B cell (primary cell): ENCODE results near the gene INKA2. TPM values are rescaled to one million over a fixed set of nuclear protein-coding genes. Genes with fewer than 3 reads are reported as not detected.

ENCODE experiments used
- ATAC-seq: fragments of 200-7000 bp; cut with Tn5 transposase; one replicate; pipeline ENCODE4 v1.10.0; 2021; ENCODE audit warnings: low read depth, mild to moderate bottlenecking, moderate number of reproducible peaks, moderate library complexity
- CTCF ChIA-PET: fragments of 350-600 bp; sonication (Branson Sonifier 250); formaldehyde crosslinking; loops from one replicate; lab custom pipeline; 2021; ENCODE audit warnings: antibody characterized with exemption, inconsistent platforms; lab: Charles Lee
- POLR2A ChIA-PET: fragments of 350-600 bp; sonication (Branson Sonifier 250); formaldehyde crosslinking; loops from one replicate; lab custom pipeline; 2021; ENCODE audit warnings: antibody characterized with exemption; lab: Charles Lee
- DNase-seq: peaks from one replicate; pipeline ENCODE4 v3.0.0; 2013
- H2AFZ ChIP-seq: 2 replicates; pipeline ENCODE4 v1.6.1; 2012; ENCODE audit warnings: mild to moderate bottlenecking, low read depth, low read length; ENCODE audit not compliant: insufficient read depth, poor library complexity, severe bottlenecking
- H3K27ac ChIP-seq, 2 donors: 1 replicate in 1 of 2; 2 replicates in 1 of 2; pipeline ENCODE4 v1.5.1; 2012 to 2013; ENCODE audit warnings: low read length in 2 of 2, mild to moderate bottlenecking in 2 of 2, moderate library complexity in 1 of 2
- H3K27me3 ChIP-seq, 4 experiments: fragments of 200-600 bp in 1 of 4; sonication (generic) in 1 of 4; replicated peaks in 1 of 4; 1 replicate in 2 of 4; 2 replicates in 2 of 4; pipeline versions ENCODE4 v1.6.1 to v1.7.0; 2013 to 2016; ENCODE audit warnings: low read length in 3 of 4, mild to moderate bottlenecking in 2 of 4, mixed read lengths in 1 of 4, moderate library complexity in 1 of 4; ENCODE audit not compliant: insufficient read depth in 4 of 4, control insufficient read depth in 3 of 4; ENCODE audit errors: control extremely low read depth in 1 of 4
- H3K36me3 ChIP-seq, 2 experiments: replicated peaks in 1 of 2; 1 replicate in 1 of 2; 2 replicates in 1 of 2; pipeline versions ENCODE4 v1.6.1 to v1.7.1; 2013; ENCODE audit warnings: low read length in 1 of 2; ENCODE audit not compliant: insufficient read depth in 2 of 2, control insufficient read depth in 1 of 2; ENCODE audit errors: control extremely low read depth in 1 of 2, extremely low read depth in 1 of 2
- H3K4me1 ChIP-seq, 2 donors: fragments of 200-600 bp in 1 of 2; sonication (generic) in 1 of 2; 1 replicate in 1 of 2; 2 replicates in 1 of 2; pipeline versions ENCODE4 v1.5.1 to v1.6.1; 2013 to 2017; ENCODE audit warnings: low read length in 2 of 2; ENCODE audit not compliant: control insufficient read depth in 2 of 2, insufficient read depth in 2 of 2
- H3K4me2 ChIP-seq: replicated peaks from 2 replicates; pipeline ENCODE3; 2012; ENCODE audit warnings: mild to moderate bottlenecking, low read depth, low read length; ENCODE audit not compliant: poor library complexity, severe bottlenecking
- H3K4me3 ChIP-seq, 5 experiments: fragments of 200-600 bp in 1 of 5; sonication (generic) in 1 of 5; 1 replicate in 3 of 5; 2 replicates in 2 of 5; pipeline versions ENCODE4 v1.5.1 to v1.7.0; 2011 to 2016; ENCODE audit warnings: low read length in 4 of 5, mild to moderate bottlenecking in 4 of 5, low read depth in 2 of 5, control low read depth in 1 of 5, moderate library complexity in 1 of 5; ENCODE audit not compliant: insufficient read depth in 1 of 5; ENCODE audit errors: control extremely low read depth in 1 of 5, extremely low read depth in 1 of 5
- H3K79me2 ChIP-seq: fragments of 200-600 bp; sonication (generic); one replicate; pipeline ENCODE4 v1.6.0; 2016; ENCODE audit warnings: low read length; ENCODE audit not compliant: control insufficient read depth, insufficient read depth
- H3K9ac ChIP-seq: fragments of 200-600 bp; sonication (generic); 2 replicates; pipeline ENCODE4 v1.6.1; 2017; ENCODE audit warnings: mild to moderate bottlenecking, low read length, moderate library complexity
- H3K9me3 ChIP-seq, 3 donors: one replicate each; pipeline versions ENCODE4 v1.6.1 to v1.7.1; 2013; ENCODE audit warnings: low read length in 2 of 3; ENCODE audit not compliant: control insufficient read depth in 2 of 3, insufficient read depth in 1 of 3; ENCODE audit errors: control extremely low read depth in 1 of 3
- H4K20me1 ChIP-seq: 2 replicates; pipeline ENCODE4 v1.6.0; 2012; ENCODE audit warnings: mild to moderate bottlenecking, low read length; ENCODE audit not compliant: insufficient read depth, control insufficient read depth, poor library complexity, severe bottlenecking
- H3K27ac Mint-ChIP-seq: one replicate; pipeline ENCODE4 v1.8.0; 2021; ENCODE audit warnings: mixed read lengths
- H3K27me3 Mint-ChIP-seq: one replicate; pipeline ENCODE4 v1.8.0; 2021; ENCODE audit warnings: mixed read lengths
- H3K4me1 Mint-ChIP-seq: one replicate; pipeline ENCODE4 v1.8.0; 2021; ENCODE audit warnings: mixed read lengths
- H3K4me3 Mint-ChIP-seq: one replicate; pipeline ENCODE4 v1.8.0; 2021; ENCODE audit warnings: mixed read lengths
- H3K9me3 Mint-ChIP-seq: one replicate; pipeline ENCODE4 v1.8.0; 2022; ENCODE audit warnings: mixed read lengths; ENCODE audit not compliant: insufficient read depth
- EZH2 ChIP-seq: IDR thresholded peaks from 2 replicates; pipeline ENCODE4 v1.6.1; 2012; ENCODE audit warnings: borderline replicate concordance, low read depth, mild to moderate bottlenecking, moderate library complexity, low read length; ENCODE audit not compliant: insufficient read depth, poor library complexity, severe bottlenecking
- WGBS: methylation state at CpG from one replicate; pipeline ENCODE4 v1.1.5; 2013; ENCODE audit warnings: missing lambda C conversion rate; ENCODE audit not compliant: insufficient coverage; 5-methylcytosine and 5-hydroxymethylcytosine counted together
- intact Hi-C: fragments of 100-400 bp; cut with micrococcal nuclease; formaldehyde crosslinking; loops from one replicate; pipeline ENCODE4 v1.10.0; 2022
- polyA plus RNA-seq: library from polyadenylated mRNA; depleted of rRNA; stranded (reverse); fragments of >200 nt; gene quantifications from 2 replicates; pipeline ENCODE4 v1.2.3, GENCODE V29; 2012
- total RNA-seq, 2 donors: library from RNA; stranded (reverse); fragments of 120-200 nt in 1 of 2; gene quantifications; 1 replicate in 1 of 2; 2 replicates in 1 of 2; pipeline versions ENCODE4 v1.2.3 to v1.2.4, GENCODE V29; 2013 to 2022
- TF ChIP-seq, protein P1 (sequence below): fragments of 200-600 bp; IDR thresholded peaks from one replicate; pipeline ENCODE4 v1.8.0; 2022; ENCODE audit warnings: antibody characterized with exemption, mild to moderate bottlenecking

The INKA2 gene
- total and polyA plus RNA-seq, 2 donors (not counting 1 experiment from before 2014, with no cell fraction given), result 0.67 to 6.4 TPM

DNA sequence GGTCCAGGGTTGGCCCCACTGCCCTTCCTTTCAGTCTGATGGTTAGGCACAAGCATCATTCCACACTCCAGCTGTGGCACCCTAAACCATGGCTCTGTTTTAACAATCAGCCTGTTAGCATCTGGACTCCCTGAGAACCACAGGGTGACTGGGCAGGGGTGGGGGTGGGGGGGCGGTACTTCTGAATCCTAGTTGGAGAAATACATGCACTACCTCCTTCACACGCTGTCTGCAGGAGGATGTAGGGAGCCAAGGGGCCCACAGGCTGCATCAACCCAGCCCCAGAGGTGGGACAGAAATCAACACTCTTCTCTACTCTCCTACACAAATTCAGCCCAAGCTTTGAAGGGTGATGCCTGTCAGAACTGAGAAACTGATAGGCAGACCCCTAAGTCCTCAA is 40.4 kb upstream of the INKA2 start:
- H3K9ac ChIP-seq, result no peak overlapping the region
- DNase-seq, result no peak
- H3K4me3 ChIP-seq, result no peak overlapping the region
- no peak for TF ChIP-seq EZH2
- TF ChIP-seq, protein P1, sequence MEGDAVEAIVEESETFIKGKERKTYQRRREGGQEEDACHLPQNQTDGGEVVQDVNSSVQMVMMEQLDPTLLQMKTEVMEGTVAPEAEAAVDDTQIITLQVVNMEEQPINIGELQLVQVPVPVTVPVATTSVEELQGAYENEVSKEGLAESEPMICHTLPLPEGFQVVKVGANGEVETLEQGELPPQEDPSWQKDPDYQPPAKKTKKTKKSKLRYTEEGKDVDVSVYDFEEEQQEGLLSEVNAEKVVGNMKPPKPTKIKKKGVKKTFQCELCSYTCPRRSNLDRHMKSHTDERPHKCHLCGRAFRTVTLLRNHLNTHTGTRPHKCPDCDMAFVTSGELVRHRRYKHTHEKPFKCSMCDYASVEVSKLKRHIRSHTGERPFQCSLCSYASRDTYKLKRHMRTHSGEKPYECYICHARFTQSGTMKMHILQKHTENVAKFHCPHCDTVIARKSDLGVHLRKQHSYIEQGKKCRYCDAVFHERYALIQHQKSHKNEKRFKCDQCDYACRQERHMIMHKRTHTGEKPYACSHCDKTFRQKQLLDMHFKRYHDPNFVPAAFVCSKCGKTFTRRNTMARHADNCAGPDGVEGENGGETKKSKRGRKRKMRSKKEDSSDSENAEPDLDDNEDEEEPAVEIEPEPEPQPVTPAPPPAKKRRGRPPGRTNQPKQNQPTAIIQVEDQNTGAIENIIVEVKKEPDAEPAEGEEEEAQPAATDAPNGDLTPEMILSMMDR, result no peak
- Mint-ChIP-seq H3K4me3 (no peak overlapping the region), H3K4me1 (no peaks in the 10 kb centered on the region), H3K27me3 (peaks cover 18% of the 10 kb centered on the region), H3K27ac (no peak overlapping the region), H3K9me3 (no peaks in the 10 kb centered on the region)
- H4K20me1 ChIP-seq, result no peaks in the 10 kb centered on the region
- H3K4me1 ChIP-seq, result no peaks in the 10 kb centered on the region
- H3K27ac ChIP-seq, result no peak overlapping the region
- H3K79me2 ChIP-seq, result no peaks in the 10 kb centered on the region
- no CpG with 5 or more reads among the region's 2 CpGs for WGBS
- CTCF ChIA-PET, result no interaction called here
- peaks cover 0 to 3% (median 0%) of the 10 kb centered on the region in 4 experiments for H3K27me3 ChIP-seq
- no peaks in the 10 kb centered on the region for H3K36me3 ChIP-seq
- H2AFZ ChIP-seq, result no peak overlapping the region
- POLR2A ChIA-PET, result no interaction called here
- H3K4me2 ChIP-seq, result no peak overlapping the region
- H3K9me3 ChIP-seq, result no peaks in the 10 kb centered on the region
- ATAC-seq, result no peak
- intact Hi-C loops, result no loop called here

DNA sequence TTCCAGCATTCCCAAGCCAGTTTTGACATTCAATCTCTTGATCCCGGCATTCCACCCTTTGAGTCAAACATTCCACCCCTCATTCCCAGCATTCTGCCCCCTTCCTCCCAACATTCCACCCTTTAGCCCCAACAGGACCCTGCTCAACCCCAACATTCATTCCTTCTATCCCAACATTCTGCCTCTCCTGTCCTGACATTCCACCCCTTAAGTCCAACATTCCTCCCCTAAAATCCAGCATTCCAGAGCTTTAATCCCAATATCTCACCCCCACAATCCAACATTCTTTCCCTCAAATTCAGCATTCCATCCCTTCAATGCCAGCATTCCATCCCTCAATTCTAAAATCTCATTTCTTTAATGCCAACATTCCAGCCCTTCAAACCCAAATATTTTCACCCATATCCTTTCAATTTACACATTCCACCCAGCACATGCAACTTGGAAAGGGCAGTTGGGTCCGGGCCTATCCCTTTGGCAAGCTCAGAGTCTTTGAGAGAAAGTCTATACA is 39.4 kb upstream of the INKA2 start:
- DNase-seq (no peak), ATAC-seq (no peak)
- Histone ChIP-seq H3K9me3 (no peaks in the 10 kb centered on the region), H3K27me3 (no peaks in the 10 kb centered on the region), H3K4me2 (no peak overlapping the region), H3K36me3 (no peaks in the 10 kb centered on the region), H4K20me1 (no peaks in the 10 kb centered on the region), H2AFZ (no peak overlapping the region), H3K79me2 (no peaks in the 10 kb centered on the region), H3K9ac (no peak overlapping the region), H3K4me1 (no peaks in the 10 kb centered on the region), H3K27ac (no peak overlapping the region), H3K4me3 (no peak overlapping the region)
- no peak for TF ChIP-seq EZH2
- TF ChIP-seq, protein P1, result no peak
- 57% methylated on average over 1 of the region's 2 CpGs for WGBS
- CTCF ChIA-PET, result no interaction called here
- Mint-ChIP-seq H3K9me3 (no peaks in the 10 kb centered on the region), H3K4me1 (no peaks in the 10 kb centered on the region), H3K27me3 (peaks cover 14% of the 10 kb centered on the region), H3K27ac (no peak overlapping the region), H3K4me3 (no peak overlapping the region)
- intact Hi-C loops, result no loop called here
- POLR2A ChIA-PET, result no interaction called here
